ENCODE measurements around the gene SMIM17.
"Not testable (repeated sequence)": the region's sequence is repeated elsewhere in the genome, so short reads cannot be mapped to it uniquely, and the experiment has no call there.

Gene SMIM17

DNA sequence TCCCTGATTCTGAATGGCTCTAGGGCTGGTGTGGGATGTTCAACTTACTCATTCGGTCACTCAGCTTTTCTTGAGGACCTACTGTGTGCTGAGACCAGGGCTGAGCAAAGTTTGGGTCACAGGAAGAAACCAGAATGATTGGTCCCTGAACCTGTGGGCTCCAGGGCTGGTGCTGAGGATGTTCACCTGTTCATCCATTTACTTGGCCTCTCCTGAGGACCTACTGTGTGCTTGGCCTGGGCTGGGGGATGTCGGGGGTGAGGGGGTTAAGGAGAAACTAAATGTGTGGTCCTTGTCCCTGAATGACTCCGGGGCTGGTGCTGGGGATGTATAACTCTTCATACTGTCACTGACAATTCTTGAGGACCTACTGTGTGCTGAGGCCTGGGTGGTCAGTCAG, 18.3 kb downstream of the SMIM17 start:
- no peak for DNase-seq

- no peak for DNase-seq
Observed at GRCh38 chr19:56663931-56664500, 21.1 kb downstream of the SMIM17 start.

DNA sequence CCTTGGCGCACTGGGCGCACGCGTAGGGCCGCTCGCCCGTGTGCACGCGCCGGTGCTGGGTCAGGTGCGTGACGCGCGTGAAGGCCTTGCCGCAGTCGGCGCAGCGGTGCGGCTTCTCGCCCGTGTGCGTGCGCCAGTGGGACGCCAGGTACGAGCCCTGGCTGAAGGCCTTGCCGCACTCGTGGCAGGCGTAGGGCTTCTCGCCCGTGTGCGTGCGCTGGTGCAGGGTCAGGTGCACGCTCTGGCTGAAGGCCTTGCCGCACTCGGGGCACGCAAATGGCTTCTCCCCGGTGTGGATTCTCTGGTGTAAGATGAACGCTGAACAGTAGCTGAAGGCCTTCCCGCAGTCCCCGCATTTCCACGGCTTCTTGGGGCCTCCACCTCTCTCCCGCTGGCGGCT, 21.6 kb downstream of the SMIM17 start:
- DNase-seq: no peak

DNA sequence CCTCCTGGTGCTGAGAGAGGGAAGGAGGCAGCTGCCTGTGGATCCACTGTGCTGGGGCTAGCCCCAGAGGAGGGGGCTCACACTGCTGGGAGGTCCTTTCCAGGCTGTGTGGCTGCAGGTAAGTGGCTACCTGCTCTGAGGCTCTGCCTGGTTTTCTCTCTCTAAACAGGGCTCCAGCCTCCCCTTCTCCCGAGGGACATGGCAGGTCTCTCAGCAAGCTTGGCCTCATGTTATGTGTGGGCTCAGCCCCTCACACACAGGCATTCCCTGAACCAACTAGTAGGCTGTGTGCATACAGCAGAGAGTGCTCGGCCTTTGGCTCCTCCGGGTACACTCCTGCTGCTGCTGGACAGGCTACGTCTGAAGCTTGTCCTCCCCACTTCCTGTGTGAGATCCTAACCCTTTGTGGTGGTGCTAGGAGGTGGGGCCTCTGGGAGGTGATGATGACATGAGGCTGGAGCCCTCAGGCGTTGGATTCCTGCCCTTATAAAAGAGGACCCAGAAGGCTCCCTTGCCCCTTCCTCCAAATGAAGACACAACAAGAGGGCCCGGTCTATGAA, 24.4 kb downstream of the SMIM17 start:
- no peak for DNase-seq

DNA sequence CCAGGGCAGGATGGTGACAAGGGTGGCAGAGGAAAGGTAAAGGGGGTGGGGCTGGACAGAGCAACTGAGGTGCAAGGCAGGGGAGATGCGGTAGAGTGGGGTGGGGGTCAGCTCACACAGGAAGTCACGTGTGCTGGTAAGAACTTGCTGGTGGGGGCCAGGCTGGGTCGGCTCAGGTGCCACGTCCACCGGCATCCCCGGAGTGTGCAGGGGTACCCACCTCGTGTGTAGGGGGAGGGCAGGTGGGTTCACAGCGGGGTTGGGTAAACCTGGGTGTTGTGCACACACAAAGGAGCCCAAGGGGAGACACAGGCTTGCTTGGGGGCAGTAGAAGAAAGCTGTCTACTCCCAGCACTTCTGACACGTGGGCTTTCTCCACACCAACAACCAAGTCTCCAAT, 25.7 kb downstream of the SMIM17 start:
- no peak for DNase-seq

- DNase-seq: no peak
Observed at GRCh38 chr19:56670401-56670960, 27.5 kb downstream of the SMIM17 start.

GRCh38 chr19:56670961-56671612, 28.1 kb downstream of the SMIM17 start:
- DNase-seq: no peak

DNA sequence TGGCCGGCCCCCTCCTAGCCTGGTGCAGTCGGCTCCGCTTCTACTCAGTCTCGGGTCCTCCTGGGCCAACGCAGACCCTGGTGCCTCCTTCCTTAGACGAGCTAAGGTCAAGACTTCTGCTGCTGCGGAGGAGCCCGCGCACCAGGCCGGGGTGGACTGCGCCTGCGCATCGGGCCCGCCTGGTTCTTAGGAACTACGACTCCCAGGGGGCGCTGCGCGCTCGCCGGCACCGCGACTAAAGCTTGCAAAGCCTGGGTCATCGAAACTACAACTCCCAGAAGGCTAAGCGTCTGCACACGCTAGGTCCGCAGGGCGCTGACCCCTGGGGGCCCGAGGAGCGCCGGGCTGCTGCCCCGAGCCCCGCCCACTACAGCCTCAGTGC, 28.6 kb downstream of the SMIM17 start, which contains the start of gene ZNF835:
ZNF835 (minus strand) TSS at position 145 of the 382 bp plus-strand sequence. CDS start 6,559 bp downstream, outside the sequence.
- peak; percentile 81 for DNase-seq

- not testable (repeated sequence) for DNase-seq
Observed at GRCh38 chr19:56672610-56673009, 29.7 kb downstream of the SMIM17 start.

DNA sequence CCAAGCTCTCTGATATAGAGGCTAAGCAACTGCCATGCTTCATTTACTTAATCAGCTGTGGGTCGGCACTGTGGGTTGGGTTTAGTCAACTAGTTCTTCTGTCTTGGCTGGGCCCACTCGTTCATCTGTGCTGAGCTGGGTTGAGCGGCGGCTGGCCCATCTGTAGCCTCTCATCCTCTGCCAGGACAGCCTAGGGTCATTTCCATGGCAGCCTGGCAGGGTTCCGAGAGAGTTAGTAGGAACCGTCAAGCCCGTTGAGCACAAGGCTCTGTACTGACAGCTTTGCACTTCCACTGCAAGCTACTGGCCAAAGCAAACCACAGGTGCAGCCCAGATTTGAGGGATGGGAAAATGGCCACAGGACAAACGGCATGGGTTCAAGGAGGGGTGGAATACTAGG, 35.2 kb downstream of the SMIM17 start:
- no peak for DNase-seq

- DNase-seq: no peak
Observed at GRCh38 chr19:56681702-56682101, 38.7 kb downstream of the SMIM17 start.

DNA sequence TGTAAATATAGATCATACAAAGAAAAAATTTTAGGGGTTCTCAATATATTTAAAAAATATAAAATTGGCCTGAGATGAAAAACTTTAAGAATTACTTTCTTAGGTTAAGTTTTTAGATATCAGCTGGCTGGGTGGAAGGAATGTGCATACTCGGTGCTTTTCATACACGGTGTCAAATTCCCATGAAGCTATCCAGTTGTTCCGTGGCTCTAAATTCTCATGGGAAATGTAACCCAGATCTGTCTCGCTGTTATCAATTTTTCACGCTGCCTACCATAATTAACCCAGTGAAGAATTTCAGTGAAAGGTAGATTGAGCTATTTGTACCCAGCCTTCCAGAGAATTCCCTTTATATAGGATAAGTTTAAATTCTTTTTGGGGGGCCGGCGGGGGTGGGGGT, 40.2 kb downstream of the SMIM17 start:
- no peak for DNase-seq

- DNase-seq: no peak
Observed at GRCh38 chr19:56687031-56687430, 44.1 kb downstream of the SMIM17 start.

- DNase-seq: no peak
Observed at GRCh38 chr19:56689198-56689597, 46.2 kb downstream of the SMIM17 start.

GRCh38 chr19:56690670-56691069, 47.7 kb downstream of the SMIM17 start:
- DNase-seq: no peak

DNA sequence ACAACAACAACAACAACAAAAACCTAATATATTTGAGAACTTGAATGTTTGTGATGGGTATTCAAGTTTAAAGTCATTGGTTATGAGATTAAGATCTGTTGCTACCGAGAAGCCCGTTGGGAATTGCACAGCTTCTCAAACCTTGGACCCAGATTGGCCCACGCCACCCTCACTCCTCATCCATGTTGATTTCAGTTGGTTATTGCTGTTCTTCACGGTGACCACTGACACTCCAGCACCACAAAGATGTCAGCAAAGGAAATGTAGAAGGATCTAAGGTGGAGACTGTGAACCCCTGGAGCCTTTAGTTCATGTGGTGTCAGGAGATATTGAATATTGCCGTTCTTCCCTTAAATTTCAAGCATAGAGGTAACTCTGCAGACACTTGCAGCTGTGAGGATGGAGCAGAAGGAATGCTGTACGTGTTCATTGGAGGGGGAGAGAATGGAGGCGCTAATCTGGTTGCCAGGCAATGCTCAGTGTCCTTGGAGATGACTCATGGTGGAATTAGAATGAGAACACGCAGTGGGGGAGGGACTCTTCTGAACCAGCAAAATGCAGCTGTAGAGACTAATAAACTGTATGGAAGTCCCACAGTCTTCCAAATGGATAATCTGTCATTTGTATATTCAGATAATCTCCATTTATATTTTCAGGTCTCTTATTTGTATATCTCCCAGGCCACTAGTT, 49.4 kb downstream of the SMIM17 start:
- DNase-seq: no peak

DNA sequence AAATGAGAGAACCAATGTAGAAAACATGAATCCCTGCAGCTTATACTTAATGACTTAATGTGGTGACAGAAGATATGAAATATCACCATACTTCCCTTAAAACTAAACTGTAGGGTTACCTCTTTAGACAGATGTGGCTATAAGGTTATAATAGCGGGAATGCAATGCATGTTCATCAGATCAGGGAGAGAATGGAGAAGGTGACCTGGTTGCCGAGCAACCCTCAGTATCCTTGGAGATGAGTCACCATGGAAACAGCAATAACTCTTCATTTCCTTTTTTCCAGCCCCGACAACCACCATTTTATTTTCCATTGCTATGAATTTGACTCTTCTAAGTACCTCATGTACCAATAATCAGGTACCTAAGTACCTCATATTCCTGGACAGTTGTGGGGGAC, 56.6 kb downstream of the SMIM17 start:
- DNase-seq: no peak

DNA sequence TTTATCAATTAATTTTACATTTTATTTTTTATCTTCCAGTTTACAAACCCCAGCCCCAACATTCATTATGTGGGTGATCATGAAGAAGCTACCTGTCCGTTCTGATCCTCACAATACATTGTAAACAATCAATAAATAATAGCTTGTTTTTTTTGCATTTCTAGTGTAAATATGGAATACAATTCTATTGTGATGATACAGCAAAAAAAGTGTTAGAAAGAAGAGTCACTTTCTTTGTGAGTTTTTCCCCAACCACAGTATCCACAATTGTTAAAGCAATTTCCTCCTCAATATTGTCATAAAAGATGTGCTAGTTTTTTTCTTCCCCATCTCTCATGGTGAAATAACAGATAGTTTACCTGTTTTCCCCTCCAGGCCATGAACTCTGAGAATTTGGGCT, 58.9 kb downstream of the SMIM17 start:
- no peak for DNase-seq

- no peak for DNase-seq
Observed at GRCh38 chr19:56705939-56706338, 63.0 kb downstream of the SMIM17 start.
